ENCODE data around the gene PHOSPHO2.

- TF ChIP-seq CTCF (IDR thresholded peaks at IDR 0.05) (no peak), EZH2 (IDR thresholded peaks at IDR 0.05) (no peak)
Observed at GRCh38 chr2:169716938-169717690, 22.8 kb downstream of the PHOSPHO2 start.

All from neural progenitor cell (in vitro differentiated cells).